Left ventricle myocardium inferior (tissue), 1 donor: Measurements from ENCODE around the gene CMTM6. TPM values are rescaled to one million over a fixed set of nuclear protein-coding genes. Genes with fewer than 3 reads are reported as not detected.
"Not testable (repeated sequence)": the region's sequence is repeated elsewhere in the genome, so short reads cannot be mapped to it uniquely, and the experiment has no call there.

Source experiments
- DNase-seq: peaks from one replicate; pipeline ENCODE4 v3.0.0-alpha.2; 2020
- H3K27ac ChIP-seq: fragments of 200-600 bp; replicated peaks from 2 replicates; pipeline ENCODE4 v1.8.0; 2021
- H3K27me3 ChIP-seq: fragments of 200-600 bp; 2 replicates; pipeline ENCODE4 v1.8.0; 2021; ENCODE audit warnings: low read depth
- H3K36me3 ChIP-seq: fragments of 200-600 bp; 2 replicates; pipeline ENCODE4 v1.8.0; 2021
- H3K4me1 ChIP-seq: fragments of 200-600 bp; 2 replicates; pipeline ENCODE4 v1.8.0; 2021
- H3K4me3 ChIP-seq: fragments of 200-600 bp; 2 replicates; pipeline ENCODE4 v1.8.0; 2021; ENCODE audit warnings: mild to moderate bottlenecking, moderate library complexity
- H3K9me3 ChIP-seq: fragments of 200-600 bp; replicated peaks from 2 replicates; pipeline ENCODE4 v1.8.0; 2021
- CTCF ChIP-seq: fragments of 200-600 bp; IDR thresholded peaks from 2 replicates; pipeline ENCODE4 v1.8.0; 2021; ENCODE audit warnings: antibody characterized with exemption, mild to moderate bottlenecking, borderline replicate concordance
- intact Hi-C: fragments of 100-400 bp; cut with micrococcal nuclease; formaldehyde crosslinking; loops from one replicate; pipeline ENCODE4 v1.11.0; 2022
- total RNA-seq: library from RNA; stranded (reverse); fragmentation: NEBNext Ultra II Directional; extraction: Animal tissue kit (Norgen Biotek cat#: 25700); gene quantifications from one replicate; pipeline ENCODE4 v1.2.1, GENCODE V29; 2021
- donor health status: DM: no; HTN: yes; CAD: no; lungs with severe emphysema.

CMTM6 gene
- total RNA-seq, 1 donor from 2014 or later: 10.9 TPM

DNA sequence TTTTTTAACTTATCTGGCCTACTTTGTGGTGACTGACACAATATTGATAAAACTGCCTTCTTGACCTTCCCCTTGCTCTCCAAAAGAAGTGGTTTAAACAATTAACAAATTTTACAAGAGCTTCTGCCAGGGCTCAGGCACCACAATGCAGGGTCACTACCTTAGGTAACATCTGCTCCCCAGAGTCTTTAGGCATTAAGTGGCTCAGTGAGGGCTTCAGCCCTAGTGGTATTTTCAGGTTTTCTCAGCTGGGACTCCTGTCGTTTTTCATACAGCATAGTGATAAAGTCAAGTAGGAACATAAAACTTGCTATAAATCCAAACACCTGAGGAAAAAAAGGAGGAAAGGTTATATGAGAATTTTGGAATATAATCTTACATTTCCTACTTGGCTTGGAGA, 18.9 kb downstream of the CMTM6 start:
- Histone ChIP-seq H3K27me3 (no peaks in the 10 kb centered on the region), H3K27ac (no peak overlapping the region), H3K4me3 (no peak overlapping the region), H3K9me3 (no peaks in the 10 kb centered on the region), H3K4me1 (peaks cover 16% of the 10 kb centered on the region), H3K36me3 (peaks cover 32% of the 10 kb centered on the region)
- DNase-seq: no peak
- intact Hi-C loops: no loop called here
- no peak for TF ChIP-seq CTCF

- TF ChIP-seq CTCF: no peak
- Histone ChIP-seq H3K27me3 (no peaks in the 10 kb centered on the region), H3K9me3 (no peaks in the 10 kb centered on the region), H3K4me3 (no peak overlapping the region), H3K27ac (no peak overlapping the region), H3K4me1 (peaks cover 6% of the 10 kb centered on the region), H3K36me3 (peaks cover 41% of the 10 kb centered on the region)
- intact Hi-C loops: no loop called here
- DNase-seq: no peak
These were observed 20.0 kb downstream of the CMTM6 start for GRCh38 chr3:32482693-32483092.

DNA sequence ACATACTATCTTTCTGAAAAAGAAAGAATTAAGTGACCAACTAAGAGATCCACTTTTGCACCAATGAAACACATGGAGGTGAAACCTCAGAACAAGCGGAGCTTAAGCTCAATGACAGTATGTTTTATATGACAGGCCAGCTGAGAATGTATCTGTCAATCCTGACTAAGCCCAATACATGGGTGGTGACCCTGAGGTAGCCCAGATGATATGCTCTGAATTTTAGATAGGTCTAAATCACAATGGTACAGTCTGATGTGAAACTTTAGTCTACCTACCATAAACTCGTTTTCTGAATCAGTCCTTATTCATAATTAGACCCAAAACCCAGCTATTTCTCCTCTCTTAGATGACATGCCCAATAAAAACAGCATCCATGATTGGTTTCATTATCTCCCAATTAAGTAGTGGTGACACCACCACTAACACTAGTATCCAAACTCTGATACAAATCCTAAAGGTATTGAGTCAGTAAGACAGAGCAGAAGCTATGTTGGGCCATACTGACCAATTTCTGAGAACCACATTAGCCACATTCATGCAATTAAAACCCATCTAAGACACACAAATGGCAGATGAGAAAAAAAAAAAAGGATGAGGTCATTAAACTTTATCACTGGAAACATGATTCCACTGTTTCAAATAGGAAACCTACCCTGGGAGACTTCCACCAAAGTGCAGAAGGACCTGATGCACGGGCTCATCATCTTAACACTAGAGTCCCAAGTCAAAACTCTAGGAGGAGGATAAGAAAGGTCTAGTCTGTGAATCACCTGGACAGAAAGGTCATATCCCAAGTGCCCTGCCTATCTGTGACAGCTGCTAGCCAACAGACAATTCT, 20.6 kb downstream of the CMTM6 start:
- H3K27me3 ChIP-seq: no peaks in the 10 kb centered on the region

DNA sequence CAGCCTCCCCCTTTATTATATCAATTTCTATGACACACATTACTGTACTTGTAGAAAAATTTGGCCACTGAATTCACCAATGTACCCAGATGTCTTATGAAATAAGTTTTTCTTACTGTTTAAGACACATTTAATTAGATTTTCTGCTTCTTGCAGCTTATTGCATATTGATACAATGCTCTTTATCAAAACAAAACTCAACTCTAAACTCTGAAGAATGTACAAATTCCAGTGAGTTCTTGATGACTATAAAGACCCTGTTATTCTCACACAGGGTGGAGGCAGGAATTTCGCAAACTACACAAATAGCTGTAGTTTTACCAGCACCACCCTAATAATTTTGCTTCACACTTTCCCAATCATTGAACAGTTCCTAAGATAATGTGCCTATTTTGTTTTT, 22.0 kb downstream of the CMTM6 start:
- peaks cover 6% of the 10 kb centered on the region for H3K4me1 ChIP-seq
- peaks cover 26% of the 10 kb centered on the region for H3K36me3 ChIP-seq
- no peak overlapping the region for H3K27ac ChIP-seq
- intact Hi-C loops: no loop called here
- no peaks in the 10 kb centered on the region for H3K27me3 ChIP-seq
- no peak for TF ChIP-seq CTCF
- DNase-seq: no peak
- no peaks in the 10 kb centered on the region for H3K9me3 ChIP-seq
- H3K4me3 ChIP-seq: no peak overlapping the region

More for the DNA sequence above, 20.6 kb downstream of the CMTM6 start:
- no peak for DNase-seq
- no peaks in the 10 kb centered on the region for H3K9me3 ChIP-seq
- peaks cover 6% of the 10 kb centered on the region for H3K4me1 ChIP-seq
- no peak for TF ChIP-seq CTCF
- H3K4me3 ChIP-seq: no peak overlapping the region
- H3K27ac ChIP-seq: no peak overlapping the region
- H3K36me3 ChIP-seq: peaks cover 36% of the 10 kb centered on the region
- intact Hi-C loops: no loop called here

- H3K36me3 ChIP-seq: peaks cover 22% of the 10 kb centered on the region
- intact Hi-C loops: loop anchor here (10.0 kb wide), 1 partner anchor 299 kb away; no protein-coding TSS in a partner anchor
- no peaks in the 10 kb centered on the region for H3K4me1 ChIP-seq
- no peak overlapping the region for H3K27ac ChIP-seq
- TF ChIP-seq CTCF: no peak
- H3K9me3 ChIP-seq: no peaks in the 10 kb centered on the region
- no peak overlapping the region for H3K4me3 ChIP-seq
- no peaks in the 10 kb centered on the region for H3K27me3 ChIP-seq
- no peak for DNase-seq
These were observed 28.5 kb downstream of the CMTM6 start for GRCh38 chr3:32474201-32474600.

DNA sequence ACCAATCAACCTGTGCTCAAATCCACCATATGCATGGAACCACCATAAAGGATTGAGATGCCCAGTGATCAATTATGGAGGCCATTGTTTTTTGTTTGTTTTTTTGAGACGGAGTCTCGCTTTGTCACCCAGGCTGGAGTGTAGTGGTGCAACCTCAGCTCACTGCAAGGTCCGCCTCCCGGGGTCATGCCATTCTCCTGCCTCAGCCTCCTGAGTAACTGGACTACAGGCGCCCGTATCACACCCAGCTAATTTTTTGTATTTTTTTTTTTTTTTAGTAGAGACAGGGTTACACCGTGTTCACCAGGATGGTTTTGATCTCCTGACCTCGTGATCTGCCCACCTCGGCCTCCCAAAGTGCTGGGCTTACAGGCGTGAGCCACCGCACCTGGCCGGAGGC, 30.5 kb downstream of the CMTM6 start:
- not testable (repeated sequence) for DNase-seq, H3K4me3 ChIP-seq, H3K36me3 ChIP-seq, H3K27ac ChIP-seq, H3K27me3 ChIP-seq, H3K9me3 ChIP-seq
- H3K4me1 ChIP-seq: peaks cover 15% of the 10 kb centered on the region
- intact Hi-C loops: loop anchor here (10.0 kb wide), 1 partner anchor 297 kb away; no protein-coding TSS in a partner anchor
